HFFc6 (cell line): ENCODE results near the gene VSTM2L. TPM values are rescaled to one million over a fixed set of nuclear protein-coding genes. Genes with fewer than 3 reads are reported as not detected.

Experiments
- DNase-seq: peaks from one replicate; pipeline ENCODE4 v3.0.0-alpha.2; 2018
- H3K27ac Mint-ChIP-seq: 2 replicates; pipeline ENCODE4 v1.8.0; 2020; ENCODE audit warnings: mild to moderate bottlenecking, mixed read lengths
- H3K27me3 Mint-ChIP-seq: 2 replicates; pipeline ENCODE4 v1.8.0; 2021; ENCODE audit warnings: mild to moderate bottlenecking, moderate library complexity, mixed read lengths; ENCODE audit not compliant: insufficient read depth
- H3K36me3 Mint-ChIP-seq: 2 replicates; pipeline ENCODE4 v1.8.0; 2021; ENCODE audit warnings: low read depth, mixed read lengths
- H3K4me1 Mint-ChIP-seq: 2 replicates; pipeline ENCODE4 v1.8.0; 2020; ENCODE audit warnings: low read depth, mixed read lengths
- H3K4me3 Mint-ChIP-seq: 2 replicates; pipeline ENCODE4 v1.8.0; 2020; ENCODE audit warnings: mild to moderate bottlenecking, moderate library complexity, mixed read lengths
- H3K9me3 Mint-ChIP-seq: 2 replicates; pipeline ENCODE4 v1.8.0; 2020; ENCODE audit warnings: mild to moderate bottlenecking, mixed read lengths
- CTCF ChIP-seq: fragments of 200-600 bp; sonication (generic); IDR thresholded peaks from 2 replicates; pipeline ENCODE4 v1.5.0; 2021; ENCODE audit warnings: antibody characterized with exemption, mild to moderate bottlenecking
- total RNA-seq, 6 experiments: library from RNA; stranded (reverse); fragmentation: NEBNext Ultra II Directional; extraction: Animal tissue kit (Norgen Biotek cat#: 25700); gene quantifications; 2 replicates in 1 of 6; 3 replicates in 5 of 6; pipeline ENCODE4 v1.2.3, GENCODE V29; 2021

VSTM2L gene
- total RNA-seq, 6 experiments from 2014 or later: 0.12 to 0.95 (median 0.55) TPM; not detected in 2

- H3K4me1 Mint-ChIP-seq: no peaks in the 10 kb centered on the region
- DNase-seq: no peak
- no peak overlapping the region for H3K4me3 Mint-ChIP-seq
- H3K9me3 Mint-ChIP-seq: no peaks in the 10 kb centered on the region
- H3K27me3 Mint-ChIP-seq: peaks cover 33% of the 10 kb centered on the region
- no peaks in the 10 kb centered on the region for H3K36me3 Mint-ChIP-seq
- H3K27ac Mint-ChIP-seq: no peak overlapping the region
- no peak for TF ChIP-seq CTCF
These were observed 16.1 kb upstream of the VSTM2L start for GRCh38 chr20:37886851-37887297.

- DNase-seq: no peak
- H3K9me3 Mint-ChIP-seq: no peaks in the 10 kb centered on the region
- no peaks in the 10 kb centered on the region for H3K4me1 Mint-ChIP-seq
- H3K27me3 Mint-ChIP-seq: peaks cover 27% of the 10 kb centered on the region
- H3K4me3 Mint-ChIP-seq: no peak overlapping the region
- H3K36me3 Mint-ChIP-seq: no peaks in the 10 kb centered on the region
- no peak overlapping the region for H3K27ac Mint-ChIP-seq
- TF ChIP-seq CTCF: no peak
These were observed 14.3 kb upstream of the VSTM2L start for GRCh38 chr20:37888641-37889040.

GRCh38 chr20:37890108-37890507, 12.8 kb upstream of the VSTM2L start:
- Mint-ChIP-seq H3K36me3 (no peaks in the 10 kb centered on the region), H3K27me3 (peaks cover 31% of the 10 kb centered on the region), H3K4me1 (no peaks in the 10 kb centered on the region), H3K9me3 (no peaks in the 10 kb centered on the region), H3K4me3 (no peak overlapping the region), H3K27ac (no peak overlapping the region)
- no peak for DNase-seq
- no peak for TF ChIP-seq CTCF

- H3K36me3 Mint-ChIP-seq: no peaks in the 10 kb centered on the region
- H3K9me3 Mint-ChIP-seq: no peaks in the 10 kb centered on the region
- no peak overlapping the region for H3K27ac Mint-ChIP-seq
- no peak for TF ChIP-seq CTCF
- H3K4me3 Mint-ChIP-seq: no peak overlapping the region
- H3K27me3 Mint-ChIP-seq: peaks cover 31% of the 10 kb centered on the region
- DNase-seq: no peak
- no peaks in the 10 kb centered on the region for H3K4me1 Mint-ChIP-seq
These were observed 12.3 kb upstream of the VSTM2L start for GRCh38 chr20:37890643-37891042.

- no peak for TF ChIP-seq CTCF
- peaks cover 29% of the 10 kb centered on the region for H3K27me3 Mint-ChIP-seq
- H3K36me3 Mint-ChIP-seq: no peaks in the 10 kb centered on the region
- H3K27ac Mint-ChIP-seq: no peak overlapping the region
- no peak overlapping the region for H3K4me3 Mint-ChIP-seq
- H3K9me3 Mint-ChIP-seq: no peaks in the 10 kb centered on the region
- no peaks in the 10 kb centered on the region for H3K4me1 Mint-ChIP-seq
- DNase-seq: no peak
These were observed 10.9 kb upstream of the VSTM2L start for GRCh38 chr20:37892001-37892400.
